ENCODE measurements around the gene TET2. TPM values are rescaled to one million over a fixed set of nuclear protein-coding genes. Genes with fewer than 3 reads are reported as not detected.

TET2 gene
- total and polyA plus RNA-seq, 2 of the 4 experiments (the other 2 are of a cell fraction): 5.6 to 25.3 TPM

GRCh38 chr4:105210916-105211315, 64.2 kb downstream of the TET2 start:
- no peak overlapping the region for H3K4me2 ChIP-seq (ENCODE audit: low read depth, low read length)
- no peak overlapping the region for H2BK20ac ChIP-seq (ENCODE audit: low read depth, low read length)
- no peak overlapping the region for H2AK9ac ChIP-seq (replicated peaks; ENCODE audit: low read depth, low read length, poor library complexity)
- no peak overlapping the region for H3K27ac ChIP-seq (ENCODE audit: insufficient read depth, low read length)
- no peaks in the 10 kb centered on the region for H3K36me3 ChIP-seq (ENCODE audit: control insufficient read depth, insufficient read depth, low read length)
- no peak overlapping the region for H3K18ac ChIP-seq (ENCODE audit: low read depth, low read length)
- no peak overlapping the region for H3K4me3 ChIP-seq (ENCODE audit: insufficient read depth, low read depth, low read length)
- no peak overlapping the region for H4K91ac ChIP-seq (ENCODE audit: insufficient read depth, low read depth, low read length)
- TF ChIP-seq NFE2L2 (IDR thresholded peaks at IDR 0.05; ENCODE audit: low read depth, low read length) (no peak), USF2 (IDR thresholded peaks at IDR 0.05; ENCODE audit: low read depth, low read length) (no peak), POLR2A (IDR thresholded peaks at IDR 0.05; ENCODE audit: low read depth, low read length) (no peak)
- dilution Hi-C loops (cut with HindIII; ENCODE audit: low sequenced_read_pairs, unreplicated experiment): no loop called here
- ChIA-PET POLR2A (ENCODE audit: unreplicated experiment) (no interaction called here), CTCF (interaction anchor here (0.6 kb wide), 1 partner anchor 31 kb away, joined by 6 read pairs; no protein-coding TSS in a partner anchor)
- H3K9ac ChIP-seq (ENCODE audit: low read depth, low read length): no peak overlapping the region
- H4K5ac ChIP-seq (ENCODE audit: low read depth, low read length): no peak overlapping the region
- H2BK120ac ChIP-seq (ENCODE audit: low read depth, low read length): no peak overlapping the region
- BruUV-seq (replicated peaks): no TSS peak
- no peak overlapping the region for H2AK5ac ChIP-seq (ENCODE audit: low read depth, low read length)
- H4K20me1 ChIP-seq (ENCODE audit: insufficient read depth, low read length): no peaks in the 10 kb centered on the region
- DNase-seq (no peak), ATAC-seq (ENCODE audit: low read depth) (no peak)
- H3K4me1 ChIP-seq (ENCODE audit: control insufficient read depth, insufficient read depth, low read length): peaks cover 5% of the 10 kb centered on the region
- H3K56ac ChIP-seq (ENCODE audit: extremely low read depth, insufficient read depth, low read length): no peak overlapping the region
- no peaks in the 10 kb centered on the region for H3K9me3 ChIP-seq (ENCODE audit: control insufficient read depth, insufficient read depth, low read length)
- no peak overlapping the region for H3K14ac ChIP-seq (replicated peaks; ENCODE audit: low read depth, low read length)
- no peak overlapping the region for H2BK5ac ChIP-seq (ENCODE audit: low read depth, low read length, poor library complexity, severe bottlenecking)
- 100% methylated on average over 1 of the region's 1 CpG; no CpG with 5 or more reads in 1 of the 2 experiments for WGBS, 2 experiments (ENCODE audit: extremely low coverage in 2 of 2, insufficient read length in 1 of 2)
- H3K23ac ChIP-seq (ENCODE audit: low read depth, low read length): no peak overlapping the region
- H3K79me1 ChIP-seq (ENCODE audit: low read depth in 1 of 2, low read length in 2 of 2): peaks cover 29 to 47% of the 10 kb centered on the region in 2 experiments
- no peak overlapping the region for H4K8ac ChIP-seq (ENCODE audit: low read depth in 2 of 2, low read length in 2 of 2)
- no peak overlapping the region for H2BK15ac ChIP-seq (ENCODE audit: low read depth, low read length)
- intact Hi-C loops (cut with micrococcal nuclease): no loop called here
- H3K9me1 ChIP-seq (ENCODE audit: insufficient read depth, low read length): peaks cover 6% of the 10 kb centered on the region; the same call in 1 of the 2 replicates
- in situ Hi-C loops (cut with MboI; ENCODE audit: low sequenced_read_pairs): no loop called here
- no peaks in the 10 kb centered on the region for H3K27me3 ChIP-seq (ENCODE audit: control insufficient read depth, insufficient read depth, low read length)
- H3K4ac ChIP-seq (ENCODE audit: low read depth, low read length): no peak overlapping the region
- H2AFZ ChIP-seq (replicated peaks; ENCODE audit: low read length, poor library complexity): no peak overlapping the region
